Activated naive CD4-positive, alpha-beta T cell treated with anti-CD3 and anti-CD28 coated beads, Interleukin-2, amount 10 ng/mL, durations not matched to agents 7 days and 5 days (primary cell): ENCODE data around the gene OR3A2.
"Not testable (repeated sequence)": the region's sequence is repeated elsewhere in the genome, so short reads cannot be mapped to it uniquely, and the experiment has no call there.

Experiments
- CTCF ChIA-PET: fragments of 350-600 bp; sonication (Branson Sonifier 250); formaldehyde crosslinking; loops from one replicate; lab custom pipeline; 2021; ENCODE audit warnings: antibody characterized with exemption; lab: Charles Lee
- DNase-seq: peaks from one replicate; pipeline ENCODE4 v3.0.0-alpha.2; 2020
- H3K27ac Mint-ChIP-seq: one replicate; pipeline ENCODE4 v1.8.0; 2021; ENCODE audit warnings: mild to moderate bottlenecking, moderate library complexity, mixed read lengths
- H3K27me3 Mint-ChIP-seq: one replicate; pipeline ENCODE4 v1.8.0; 2021; ENCODE audit warnings: mild to moderate bottlenecking, mixed read lengths
- H3K36me3 Mint-ChIP-seq: one replicate; pipeline ENCODE4 v1.8.0; 2021; ENCODE audit warnings: mixed read lengths
- H3K4me1 Mint-ChIP-seq: one replicate; pipeline ENCODE4 v1.8.0; 2021; ENCODE audit warnings: mixed read lengths
- H3K4me3 Mint-ChIP-seq: one replicate; pipeline ENCODE4 v1.8.0; 2021; ENCODE audit warnings: mild to moderate bottlenecking, moderate library complexity, mixed read lengths
- H3K9me3 Mint-ChIP-seq: one replicate; pipeline ENCODE4 v1.8.0; 2021; ENCODE audit warnings: mixed read lengths

Gene OR3A2

DNA sequence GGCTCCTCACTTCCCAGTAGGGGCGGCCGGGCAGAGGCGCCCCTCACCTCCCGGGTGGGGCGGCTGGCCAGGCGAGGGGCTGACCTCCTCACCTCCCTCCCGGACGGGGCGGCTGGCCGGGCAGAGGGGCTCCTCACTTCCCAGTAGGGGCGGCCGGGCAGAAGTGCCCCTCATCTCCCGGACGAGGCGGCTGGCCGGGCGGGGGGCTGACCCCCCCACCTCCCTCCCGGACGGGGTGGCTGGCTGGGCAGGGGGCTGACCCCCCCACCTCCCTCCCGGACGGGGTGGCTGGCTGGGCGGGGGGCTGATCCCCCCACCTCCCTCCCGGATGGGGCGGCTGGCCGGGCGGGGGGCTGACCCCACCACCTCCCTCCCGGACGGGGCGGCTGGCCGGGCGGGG, 14.9 kb downstream of the OR3A2 start:
- H3K27ac Mint-ChIP-seq, DNase-seq, H3K4me1 Mint-ChIP-seq, H3K4me3 Mint-ChIP-seq, CTCF ChIA-PET, H3K36me3 Mint-ChIP-seq, H3K27me3 Mint-ChIP-seq: not testable (repeated sequence)
- H3K9me3 Mint-ChIP-seq: peaks cover 28% of the 10 kb centered on the region

DNA sequence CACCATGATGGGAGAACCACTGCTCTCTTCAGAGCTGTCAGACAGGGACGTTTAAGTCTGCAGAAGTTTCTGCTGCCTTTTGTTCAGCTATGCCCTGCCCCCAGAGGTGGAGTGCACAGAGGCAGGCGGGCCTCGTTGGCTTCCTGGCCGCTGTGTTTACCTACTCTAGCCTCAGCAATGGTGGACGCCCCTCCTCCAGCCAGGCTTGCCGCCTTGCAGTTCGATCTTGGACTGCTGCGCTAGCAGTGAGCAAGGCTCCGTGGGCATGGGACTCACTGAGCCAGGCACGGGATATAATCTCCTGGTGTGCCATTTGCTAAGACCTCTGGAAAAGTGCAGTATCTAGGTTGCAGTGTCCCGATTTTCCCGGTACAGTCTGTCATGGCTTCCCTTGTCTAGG, 43.3 kb downstream of the OR3A2 start:
- H3K36me3 Mint-ChIP-seq, H3K27me3 Mint-ChIP-seq, DNase-seq, H3K27ac Mint-ChIP-seq, H3K4me1 Mint-ChIP-seq, CTCF ChIA-PET, H3K4me3 Mint-ChIP-seq: not testable (repeated sequence)
- H3K9me3 Mint-ChIP-seq: peaks cover 13% of the 10 kb centered on the region

DNA sequence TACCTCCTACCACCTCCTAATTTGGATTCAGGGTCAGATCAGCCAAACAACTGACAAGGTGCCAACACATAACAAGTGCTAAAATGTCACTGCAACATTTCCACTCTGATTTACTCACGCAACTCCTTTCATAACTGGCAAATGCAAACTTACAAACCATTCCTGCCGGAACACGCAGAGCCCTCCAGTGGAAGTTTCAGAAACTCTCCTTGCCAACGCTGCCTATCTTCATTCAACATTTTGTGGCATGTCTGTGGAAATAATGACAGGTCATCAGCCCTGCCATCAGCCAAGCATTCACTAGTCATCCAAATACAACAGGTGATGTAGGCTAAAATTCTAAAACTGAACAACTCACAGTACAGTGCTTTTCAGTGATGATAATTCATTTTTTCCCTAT, 50.2 kb downstream of the OR3A2 start:
- Mint-ChIP-seq H3K27me3 (no peaks in the 10 kb centered on the region), H3K27ac (no peak overlapping the region), H3K4me1 (no peaks in the 10 kb centered on the region), H3K4me3 (no peak overlapping the region), H3K9me3 (no peaks in the 10 kb centered on the region), H3K36me3 (no peaks in the 10 kb centered on the region)
- CTCF ChIA-PET: no interaction called here
- no peak for DNase-seq

DNA sequence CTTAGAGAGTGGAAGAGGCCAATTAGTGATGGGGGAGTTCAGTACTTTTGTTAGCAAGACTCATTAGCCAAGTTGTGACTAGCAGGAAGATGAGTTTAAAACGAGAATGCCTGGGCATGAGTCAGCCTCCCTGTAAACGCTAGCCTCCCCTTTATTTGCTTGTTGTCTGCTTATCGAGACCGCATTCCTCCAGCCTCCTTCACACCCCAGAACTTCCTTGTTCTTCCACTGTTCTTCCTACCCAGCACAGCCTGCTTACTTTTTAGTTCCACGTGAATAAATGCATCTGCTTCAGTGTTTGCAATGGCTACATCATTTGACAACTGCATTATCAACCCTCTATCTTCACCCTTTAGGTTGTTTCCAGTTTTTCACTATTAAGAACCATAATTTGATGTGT, 67.8 kb downstream of the OR3A2 start:
- H3K4me3 Mint-ChIP-seq: no peak overlapping the region
- H3K36me3 Mint-ChIP-seq: no peaks in the 10 kb centered on the region
- no peaks in the 10 kb centered on the region for H3K27me3 Mint-ChIP-seq
- H3K27ac Mint-ChIP-seq: no peak overlapping the region
- no peak for DNase-seq
- CTCF ChIA-PET: no interaction called here
- no peaks in the 10 kb centered on the region for H3K4me1 Mint-ChIP-seq
- peaks cover 8% of the 10 kb centered on the region for H3K9me3 Mint-ChIP-seq

DNA sequence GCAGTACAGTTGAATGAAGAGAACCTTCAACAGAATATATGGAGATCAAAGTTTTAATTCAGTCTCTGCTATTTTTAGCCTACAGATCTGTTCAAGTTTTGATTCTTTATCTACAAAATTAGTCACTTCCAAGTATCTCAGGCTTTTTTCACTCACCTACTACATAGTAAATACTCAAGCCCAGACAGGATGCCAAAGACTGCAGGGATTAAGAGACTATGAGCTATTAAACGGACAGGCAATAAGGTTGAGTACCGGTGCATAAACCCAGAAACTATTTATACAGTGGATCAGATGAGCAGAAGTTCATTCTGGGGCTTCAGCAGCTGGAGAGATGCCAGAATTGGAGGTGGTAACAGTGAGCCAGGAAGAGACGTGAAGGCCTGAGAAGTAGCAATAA, 69.3 kb downstream of the OR3A2 start:
- H3K4me3 Mint-ChIP-seq: no peak overlapping the region
- no peaks in the 10 kb centered on the region for H3K27me3 Mint-ChIP-seq
- no peak overlapping the region for H3K27ac Mint-ChIP-seq
- H3K9me3 Mint-ChIP-seq: peaks cover 2% of the 10 kb centered on the region
- no peaks in the 10 kb centered on the region for H3K4me1 Mint-ChIP-seq
- DNase-seq: no peak
- H3K36me3 Mint-ChIP-seq: no peaks in the 10 kb centered on the region
- CTCF ChIA-PET: no interaction called here

DNA sequence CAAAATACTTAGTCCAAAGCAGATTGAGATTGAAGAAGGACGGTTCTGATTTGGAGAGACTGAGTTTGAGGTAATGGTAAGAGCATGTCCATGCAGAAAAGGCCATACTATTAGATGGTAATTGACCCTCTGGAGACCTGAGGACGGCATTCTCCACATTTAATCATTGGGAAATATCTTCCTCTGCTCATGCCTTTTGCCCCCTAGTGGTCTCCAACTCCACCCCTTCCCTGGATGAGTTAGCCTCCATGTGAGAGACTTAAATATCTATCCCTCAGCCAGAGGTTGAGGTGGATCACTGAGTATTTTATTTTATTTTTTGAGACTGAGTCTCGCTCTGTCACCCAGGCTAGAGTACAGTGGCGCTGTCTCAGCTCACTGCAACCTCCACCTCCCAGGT, 77.5 kb downstream of the OR3A2 start:
- Mint-ChIP-seq H3K27ac (no peak overlapping the region), H3K36me3 (no peaks in the 10 kb centered on the region), H3K27me3 (no peaks in the 10 kb centered on the region), H3K9me3 (no peaks in the 10 kb centered on the region), H3K4me3 (no peak overlapping the region), H3K4me1 (no peaks in the 10 kb centered on the region)
- CTCF ChIA-PET: no interaction called here
- DNase-seq: no peak

DNA sequence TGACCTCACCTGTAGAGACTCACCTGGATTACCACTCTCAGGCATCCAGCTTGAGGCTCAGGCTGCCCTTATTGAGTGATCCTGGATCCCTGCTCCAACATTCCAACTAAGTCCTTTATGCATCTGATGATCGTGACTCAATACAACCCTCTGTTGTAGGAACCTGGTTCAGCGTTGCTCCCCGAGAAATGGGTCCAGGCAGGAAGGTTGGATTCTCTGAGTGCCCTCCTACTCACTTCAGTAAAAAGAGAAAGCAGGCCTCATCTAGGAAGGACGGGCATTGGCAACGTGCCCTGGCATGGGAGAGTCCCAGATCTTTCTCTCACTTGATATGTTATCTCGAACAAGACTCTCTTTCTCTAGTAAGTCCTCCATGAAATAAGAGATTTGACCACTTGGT, 87.8 kb downstream of the OR3A2 start, which contains the start of gene OR3A1:
OR3A1 (minus strand) TSS at position 101 of the 400 bp plus-strand sequence. CDS start 5,778 bp downstream, outside the sequence.
- no peaks in the 10 kb centered on the region for H3K4me1 Mint-ChIP-seq
- DNase-seq: no peak
- no peaks in the 10 kb centered on the region for H3K27me3 Mint-ChIP-seq
- H3K4me3 Mint-ChIP-seq: no peak within 1 kb of the TSS
- H3K9me3 Mint-ChIP-seq: peaks cover 2% of the 10 kb centered on the region
- H3K36me3 Mint-ChIP-seq: no peaks in the 10 kb centered on the region
- CTCF ChIA-PET: no interaction called here
- H3K27ac Mint-ChIP-seq: no peak within 1 kb of the TSS

DNA sequence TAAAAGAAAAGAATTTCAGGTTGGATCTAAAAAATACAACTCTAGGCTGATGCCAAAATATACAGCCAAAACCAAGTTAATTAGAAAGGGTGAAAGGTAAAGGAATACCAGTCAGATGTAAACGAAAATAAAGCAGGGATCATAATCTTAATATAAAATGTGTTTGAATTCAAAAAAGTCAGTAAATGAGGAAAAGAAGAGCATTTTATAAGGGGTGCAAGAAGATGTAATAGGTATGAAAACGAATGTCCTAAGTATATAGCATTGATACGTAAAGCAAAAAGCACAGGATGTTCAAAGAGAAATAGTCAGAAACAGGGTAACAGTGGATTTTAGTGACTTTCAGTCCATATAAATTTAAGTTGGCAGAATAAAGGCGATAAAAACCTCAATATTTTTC, 90.5 kb downstream of the OR3A2 start:
- Mint-ChIP-seq H3K4me3 (no peak overlapping the region), H3K27ac (no peak overlapping the region), H3K9me3 (peaks cover 2% of the 10 kb centered on the region), H3K36me3 (no peaks in the 10 kb centered on the region), H3K4me1 (no peaks in the 10 kb centered on the region), H3K27me3 (peaks cover 3% of the 10 kb centered on the region)
- DNase-seq: no peak
- CTCF ChIA-PET: no interaction called here

DNA sequence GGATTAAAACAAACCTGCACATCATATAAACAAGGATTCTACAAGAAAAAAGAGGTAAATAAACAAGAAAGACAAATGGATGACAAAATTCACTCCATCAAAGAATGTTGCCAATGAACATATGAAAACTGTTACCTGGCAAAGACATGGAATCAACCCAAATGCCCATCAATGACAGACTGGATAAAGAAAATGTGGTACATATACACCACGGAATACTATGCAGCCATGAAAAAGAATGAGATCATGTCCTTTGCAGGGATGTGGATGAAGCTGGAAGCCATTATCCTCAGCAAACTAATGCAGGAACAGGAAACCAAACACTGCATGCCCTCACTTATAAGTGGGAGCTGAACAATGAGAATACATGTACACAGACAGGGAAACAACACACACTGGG, 92.6 kb downstream of the OR3A2 start:
- CTCF ChIA-PET, H3K36me3 Mint-ChIP-seq, H3K27ac Mint-ChIP-seq, H3K9me3 Mint-ChIP-seq, H3K27me3 Mint-ChIP-seq, H3K4me1 Mint-ChIP-seq, H3K4me3 Mint-ChIP-seq, DNase-seq: not testable (repeated sequence)

DNA sequence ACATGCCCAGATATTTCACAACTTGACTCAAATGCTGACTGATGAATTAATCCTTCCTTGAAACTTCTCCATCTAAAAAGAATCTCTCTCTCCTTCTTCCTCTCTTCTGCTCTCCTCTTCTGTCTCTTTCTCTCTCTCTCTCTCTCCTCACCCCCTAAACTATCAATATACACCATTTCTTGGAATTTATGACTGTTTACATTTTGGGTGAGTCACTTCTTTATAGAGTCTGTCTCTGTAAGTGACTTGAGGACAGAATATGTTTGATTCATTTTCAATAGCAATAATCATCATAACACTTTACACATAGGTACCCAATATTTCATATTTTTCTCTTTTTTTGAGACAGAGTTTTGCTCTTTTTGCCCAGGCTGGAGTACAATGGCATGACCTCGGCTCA, 103.2 kb downstream of the OR3A2 start:
- Mint-ChIP-seq H3K4me1 (no peaks in the 10 kb centered on the region), H3K27me3 (no peaks in the 10 kb centered on the region), H3K36me3 (no peaks in the 10 kb centered on the region), H3K27ac (no peak overlapping the region), H3K4me3 (no peak overlapping the region), H3K9me3 (no peaks in the 10 kb centered on the region)
- DNase-seq: no peak
- CTCF ChIA-PET: no interaction called here

DNA sequence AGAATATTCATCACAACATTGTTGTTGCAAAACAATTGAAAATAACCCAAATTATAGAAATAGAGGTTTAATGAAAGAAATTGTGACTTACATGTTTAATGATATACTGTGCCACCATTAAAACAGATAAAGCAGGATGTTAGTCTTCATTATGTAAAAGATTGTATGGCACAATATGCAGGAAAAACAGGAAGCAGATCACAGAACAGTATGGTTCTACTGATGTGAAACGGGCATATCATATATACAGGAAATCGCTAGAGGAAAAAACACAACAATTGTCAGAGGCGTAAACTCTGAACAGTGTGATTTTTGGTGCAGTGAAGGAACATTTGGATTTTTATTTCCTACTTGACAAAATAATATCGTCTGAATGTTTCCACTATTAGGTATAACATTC, 110.0 kb downstream of the OR3A2 start:
- no peaks in the 10 kb centered on the region for H3K27me3 Mint-ChIP-seq
- no peak for DNase-seq
- CTCF ChIA-PET: no interaction called here
- H3K4me3 Mint-ChIP-seq: no peak overlapping the region
- H3K27ac Mint-ChIP-seq: no peak overlapping the region
- no peaks in the 10 kb centered on the region for H3K4me1 Mint-ChIP-seq
- H3K36me3 Mint-ChIP-seq: no peaks in the 10 kb centered on the region
- H3K9me3 Mint-ChIP-seq: peaks cover 5% of the 10 kb centered on the region

DNA sequence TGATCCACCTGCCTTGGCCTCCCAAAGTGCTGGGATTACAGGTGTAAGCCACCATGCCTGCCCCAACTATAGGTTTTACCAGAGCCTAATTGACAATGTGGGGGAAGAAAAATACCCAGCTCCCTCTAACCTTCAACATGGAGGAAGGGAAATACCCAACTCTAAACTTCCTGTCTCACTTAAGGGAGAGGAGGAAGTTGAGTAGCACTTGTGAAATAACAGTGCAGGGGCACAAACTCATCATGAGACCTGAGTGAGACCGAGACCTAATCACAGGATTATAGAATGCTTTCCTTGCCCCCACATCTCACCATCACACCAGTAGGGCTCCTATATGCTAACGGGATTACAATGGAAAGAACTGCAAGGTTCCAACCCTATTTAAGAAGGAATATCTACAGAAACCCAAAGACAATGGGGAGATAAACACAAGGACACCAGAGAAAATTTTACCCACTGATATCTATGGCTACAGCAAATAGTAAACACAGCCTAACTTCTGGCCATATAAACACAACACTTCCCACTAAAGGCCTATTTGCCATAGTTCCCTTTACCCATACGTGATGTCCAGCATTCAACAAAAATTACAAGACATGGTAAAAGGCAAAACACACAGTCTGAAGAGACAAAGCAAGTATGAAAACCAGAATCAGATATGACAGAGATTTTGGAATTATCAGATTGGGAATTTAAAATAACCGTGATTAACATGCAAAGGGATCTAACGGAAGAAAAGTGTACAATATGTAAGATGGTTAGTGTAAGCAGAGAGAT, 114.8 kb downstream of the OR3A2 start:
- Mint-ChIP-seq H3K4me3 (no peak overlapping the region), H3K27ac (no peak overlapping the region), H3K4me1 (no peaks in the 10 kb centered on the region), H3K36me3 (no peaks in the 10 kb centered on the region), H3K27me3 (no peaks in the 10 kb centered on the region), H3K9me3 (peaks cover 6% of the 10 kb centered on the region)
- no peak for DNase-seq
- CTCF ChIA-PET: no interaction called here

DNA sequence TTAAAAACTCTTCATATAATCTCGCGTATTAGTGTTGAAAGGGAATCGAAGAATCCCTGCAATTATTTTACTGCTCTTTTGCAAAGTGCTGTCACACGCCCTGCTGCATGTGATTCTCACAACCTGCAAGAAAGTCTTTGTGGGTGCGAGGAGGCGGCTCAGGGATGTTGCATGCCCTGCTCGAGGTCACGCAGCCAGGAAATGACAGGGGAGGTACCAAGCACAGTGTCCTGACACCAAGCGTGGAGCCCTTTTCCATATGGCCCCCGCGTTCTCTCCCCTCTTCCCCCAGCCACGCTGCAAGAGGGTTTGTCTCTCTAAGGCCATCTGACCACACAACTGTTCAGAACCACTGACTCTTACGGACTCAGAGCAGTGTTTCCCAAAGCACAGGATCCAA, 125.5 kb downstream of the OR3A2 start:
- CTCF ChIA-PET: no interaction called here
- no peaks in the 10 kb centered on the region for H3K4me1 Mint-ChIP-seq
- no peaks in the 10 kb centered on the region for H3K9me3 Mint-ChIP-seq
- H3K36me3 Mint-ChIP-seq: no peaks in the 10 kb centered on the region
- no peak for DNase-seq
- no peak overlapping the region for H3K27ac Mint-ChIP-seq
- no peak overlapping the region for H3K4me3 Mint-ChIP-seq
- peaks cover 8% of the 10 kb centered on the region for H3K27me3 Mint-ChIP-seq

DNA sequence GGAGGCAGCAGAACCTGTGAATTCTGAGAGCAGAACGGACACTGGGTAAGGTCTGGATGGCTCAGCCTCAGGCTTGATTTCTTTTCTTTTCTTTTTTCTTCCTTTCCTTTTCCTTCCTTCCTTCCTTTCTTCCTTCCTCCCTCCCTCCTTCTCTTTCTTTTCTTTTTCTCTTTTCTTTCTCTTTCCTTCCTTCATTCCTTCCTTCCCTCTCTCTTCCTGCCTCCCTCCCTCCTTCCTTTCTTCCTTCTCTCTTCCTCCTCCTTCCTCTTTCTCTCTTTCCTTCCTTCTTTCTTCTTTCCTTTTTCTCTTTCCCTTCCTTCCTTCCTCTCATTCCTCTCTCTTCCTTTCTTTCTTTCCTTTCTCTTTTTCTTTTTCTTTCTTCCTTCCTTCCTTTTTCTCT, 125.9 kb downstream of the OR3A2 start:
- Mint-ChIP-seq H3K27ac (no peak overlapping the region), H3K4me3 (no peak overlapping the region), H3K4me1 (no peaks in the 10 kb centered on the region), H3K27me3 (peaks cover 8% of the 10 kb centered on the region), H3K9me3 (no peaks in the 10 kb centered on the region), H3K36me3 (no peaks in the 10 kb centered on the region)
- no peak for DNase-seq
- CTCF ChIA-PET: no interaction called here

DNA sequence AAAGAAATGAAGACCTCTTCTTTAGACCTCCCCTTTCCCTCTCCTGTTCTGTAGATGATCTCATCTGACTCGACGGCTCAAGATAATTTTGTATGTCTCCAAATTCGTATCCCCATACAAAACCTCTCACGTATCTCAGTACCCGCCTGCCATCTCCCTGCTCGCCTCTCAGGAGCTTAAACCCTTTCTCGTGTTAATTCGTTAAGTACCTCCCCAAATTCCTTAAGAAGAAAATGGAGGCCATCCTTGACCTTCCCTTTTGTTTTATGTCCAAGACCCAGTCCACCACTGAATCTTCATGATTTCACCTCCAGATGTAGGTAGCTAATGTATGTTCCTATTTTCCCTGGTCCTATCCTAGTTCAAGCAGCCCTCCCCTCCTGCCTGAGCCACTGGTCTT, 129.5 kb downstream of the OR3A2 start:
- Mint-ChIP-seq H3K9me3 (peaks cover 4% of the 10 kb centered on the region), H3K27ac (no peak overlapping the region), H3K36me3 (no peaks in the 10 kb centered on the region), H3K4me1 (no peaks in the 10 kb centered on the region), H3K4me3 (no peak overlapping the region), H3K27me3 (peaks cover 8% of the 10 kb centered on the region)
- CTCF ChIA-PET: no interaction called here
- no peak for DNase-seq

DNA sequence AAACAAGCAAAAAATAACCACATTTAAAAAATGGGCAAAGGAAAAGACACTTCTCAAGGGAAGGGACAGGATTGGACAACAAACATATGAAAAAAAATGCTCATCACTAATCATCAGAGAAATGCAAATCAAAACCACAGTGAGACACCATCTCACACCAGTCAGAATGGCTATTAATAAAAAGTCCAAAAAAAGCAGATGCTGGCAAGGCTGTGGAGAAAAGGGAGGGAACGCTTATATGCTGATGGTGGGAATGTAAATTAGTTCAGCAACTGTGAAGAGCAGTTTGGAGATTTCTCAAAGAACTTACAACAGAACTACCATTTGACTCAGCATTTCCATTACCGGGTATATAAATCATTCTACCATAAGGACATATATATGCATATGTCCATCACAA, 137.1 kb downstream of the OR3A2 start:
- H3K4me3 Mint-ChIP-seq, H3K36me3 Mint-ChIP-seq, DNase-seq, CTCF ChIA-PET, H3K9me3 Mint-ChIP-seq, H3K4me1 Mint-ChIP-seq, H3K27ac Mint-ChIP-seq, H3K27me3 Mint-ChIP-seq: not testable (repeated sequence)
